Activated B cell treated with CpG ODN at 0.5 μM for 24 hours (primary cell): ENCODE data around the gene GPR176. TPM values are rescaled to one million over a fixed set of nuclear protein-coding genes. Genes with fewer than 3 reads are reported as not detected.
A peak's percentile ranks its signal among the peaks of the same experiment; 100 is the strongest.

ENCODE experiments used
- ATAC-seq: fragments of 200-7000 bp; cut with Tn5 transposase; one replicate; pipeline ENCODE4 v1.10.0; 2021; ENCODE audit warnings: low read depth, mild to moderate bottlenecking, moderate library complexity
- CTCF ChIA-PET: fragments of 350-600 bp; sonication (Branson Sonifier 250); formaldehyde crosslinking; loops from one replicate; lab custom pipeline; 2021; ENCODE audit warnings: antibody characterized with exemption; lab: Charles Lee
- POLR2A ChIA-PET: fragments of 350-600 bp; sonication (Branson Sonifier 250); formaldehyde crosslinking; loops from one replicate; lab custom pipeline; 2021; ENCODE audit warnings: antibody characterized with exemption; lab: Charles Lee
- DNase-seq: peaks from one replicate; pipeline ENCODE4 v3.0.0; 2022
- H3K27ac Mint-ChIP-seq: one replicate; pipeline ENCODE4 v1.8.0; 2020; ENCODE audit warnings: mixed read lengths
- H3K27me3 Mint-ChIP-seq: one replicate; pipeline ENCODE4 v1.8.0; 2021; ENCODE audit warnings: mixed read lengths
- H3K36me3 Mint-ChIP-seq: one replicate; pipeline ENCODE4 v1.8.0; 2021; ENCODE audit warnings: low read depth, mixed read lengths
- H3K4me1 Mint-ChIP-seq: one replicate; pipeline ENCODE4 v1.8.0; 2021; ENCODE audit warnings: mixed read lengths
- H3K4me3 Mint-ChIP-seq: one replicate; pipeline ENCODE4 v1.8.0; 2020; ENCODE audit warnings: mild to moderate bottlenecking, mixed read lengths
- H3K9me3 Mint-ChIP-seq: one replicate; pipeline ENCODE4 v1.8.0; 2020; ENCODE audit warnings: mixed read lengths
- CTCF ChIP-seq: fragments of 200-600 bp; IDR thresholded peaks from one replicate; pipeline ENCODE4 v1.8.0; 2022; ENCODE audit warnings: antibody characterized with exemption, mild to moderate bottlenecking
- intact Hi-C: fragments of 100-400 bp; cut with micrococcal nuclease; formaldehyde crosslinking; loops from one replicate; pipeline ENCODE4 v1.15.1; 2024
- total RNA-seq: library from RNA; stranded (reverse); gene quantifications from 2 replicates; pipeline ENCODE4 v1.2.3, GENCODE V29; 2022

The GPR176 gene
- total RNA-seq, 1 donor from 2014 or later: not detected

DNA sequence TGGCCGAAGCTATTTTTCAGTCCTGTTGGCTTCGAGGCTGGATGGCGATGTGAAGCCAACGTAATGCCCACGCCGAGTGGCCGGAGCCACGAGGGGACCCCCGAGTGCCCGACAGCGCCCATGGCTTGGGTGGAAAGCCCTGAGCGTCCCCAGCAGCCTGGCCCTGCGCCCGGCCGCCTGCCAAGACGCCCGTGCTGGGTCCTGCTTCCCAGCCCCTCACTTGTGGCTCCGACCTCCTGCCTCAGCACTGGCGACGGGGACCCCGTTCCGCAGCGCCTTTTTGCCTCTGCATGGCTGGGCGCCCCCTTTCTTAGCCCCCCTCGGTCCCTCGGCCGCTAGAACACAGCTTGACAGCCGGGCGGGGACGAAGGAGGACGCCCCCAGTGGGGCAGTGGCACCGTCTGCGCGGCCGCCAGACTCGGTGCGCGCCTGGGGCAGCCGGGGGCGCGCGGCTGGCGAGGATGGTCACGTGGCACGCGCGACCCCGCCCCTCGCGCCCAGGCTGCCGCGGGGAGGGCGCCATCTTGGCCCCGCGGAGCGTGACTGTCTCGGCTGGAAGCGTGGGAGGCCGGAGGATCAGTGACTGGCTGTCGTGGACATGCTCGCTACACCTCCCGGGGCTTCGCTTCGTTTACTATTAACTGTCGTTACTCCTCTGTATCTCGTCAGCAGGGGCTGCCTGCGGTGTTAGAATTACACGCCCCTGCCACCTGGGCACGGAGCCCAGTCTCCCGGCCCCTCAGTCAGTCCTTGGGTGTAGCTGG lies 626 bp upstream of the GPR176 start:
- H3K4me3 Mint-ChIP-seq: peak overlapping the region; percentile 88
- TF ChIP-seq CTCF: no peak
- ChIA-PET CTCF (interaction anchor here (0.8 to 1.0 kb wide), 2 partner anchors 13 to 195 kb away, joined by 3 read pairs; partner anchors contain the start of gene EIF2AK4), POLR2A (interaction anchor here (1.0 to 2.6 kb wide), 2 partner anchors 13 to 138 kb away, joined by 3 to 19 read pairs; partner anchors contain the start of genes EIF2AK4 and FSIP1)
- ATAC-seq (peak; percentile 90), DNase-seq (peak; percentile 84)
- H3K27ac Mint-ChIP-seq: peak overlapping the region; percentile 79
- peaks cover 13% of the 10 kb centered on the region for H3K4me1 Mint-ChIP-seq
- peaks cover 15% of the 10 kb centered on the region for H3K27me3 Mint-ChIP-seq
- no peaks in the 10 kb centered on the region for H3K36me3 Mint-ChIP-seq
- intact Hi-C loops: loop anchor here (1.0 kb wide), 1 partner anchor 14 kb away; the partner anchor contains the start of gene EIF2AK4
- H3K9me3 Mint-ChIP-seq: no peaks in the 10 kb centered on the region

- H3K27me3 Mint-ChIP-seq: peaks cover 15% of the 10 kb centered on the region
- H3K4me3 Mint-ChIP-seq: peak overlapping the region; percentile 64
- H3K27ac Mint-ChIP-seq: no peak overlapping the region
- intact Hi-C loops: loop anchor here (1.0 kb wide), 1 partner anchor 137 kb away; the partner anchor contains the start of gene FSIP1
- H3K36me3 Mint-ChIP-seq: no peaks in the 10 kb centered on the region
- DNase-seq: no peak
- POLR2A ChIA-PET: interaction anchor here (2.6 kb wide), 1 partner anchor 14 kb away, joined by 19 read pairs; the partner anchor contains the start of gene EIF2AK4
- CTCF ChIA-PET: no interaction called here
- no peak for ATAC-seq
- H3K9me3 Mint-ChIP-seq: no peaks in the 10 kb centered on the region
- peaks cover 13% of the 10 kb centered on the region for H3K4me1 Mint-ChIP-seq
- TF ChIP-seq CTCF: no peak
Measured at GRCh38 chr15:39919411-39919747, 687 bp downstream of the GPR176 start.

GRCh38 chr15:39918688-39919385 lies 1.2 kb downstream of the GPR176 start:
- CTCF ChIA-PET: interaction anchor here (0.8 kb wide), 1 partner anchor 8 kb away, joined by 3 read pairs; no protein-coding TSS in a partner anchor

DNA sequence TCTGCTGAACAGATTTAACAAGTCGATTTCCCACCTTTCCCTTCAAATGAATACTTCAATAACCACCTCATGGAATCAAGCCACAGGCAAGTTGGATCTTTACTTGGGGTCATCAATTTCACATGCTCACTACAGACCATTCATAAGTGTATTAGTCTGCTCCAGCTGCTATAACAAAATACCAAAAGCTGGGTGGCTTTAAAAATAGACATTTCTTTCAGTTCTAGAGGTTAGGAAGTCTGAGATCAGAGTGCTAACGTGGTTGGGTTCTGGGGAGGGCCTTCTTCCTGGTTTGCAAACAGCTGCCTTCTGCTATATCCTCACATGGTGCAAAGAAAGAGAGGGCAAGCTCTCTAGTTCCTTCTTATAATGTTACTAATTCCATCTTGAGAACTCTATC lies 5.1 kb downstream of the GPR176 start:
- ChIA-PET POLR2A (no interaction called here), CTCF (no interaction called here)
- H3K4me1 Mint-ChIP-seq: peaks cover 7% of the 10 kb centered on the region
- no peak for TF ChIP-seq CTCF
- peaks cover 15% of the 10 kb centered on the region for H3K27me3 Mint-ChIP-seq
- intact Hi-C loops: no loop called here
- H3K9me3 Mint-ChIP-seq: no peaks in the 10 kb centered on the region
- ATAC-seq (no peak), DNase-seq (no peak)
- no peak overlapping the region for H3K4me3 Mint-ChIP-seq
- no peaks in the 10 kb centered on the region for H3K36me3 Mint-ChIP-seq
- H3K27ac Mint-ChIP-seq: no peak overlapping the region

More at GRCh38 chr15:39918688-39919385, 1.2 kb downstream of the GPR176 start:
- Mint-ChIP-seq H3K36me3 (no peaks in the 10 kb centered on the region), H3K9me3 (no peaks in the 10 kb centered on the region), H3K27me3 (peaks cover 15% of the 10 kb centered on the region), H3K4me1 (peaks cover 13% of the 10 kb centered on the region), H3K4me3 (peak overlapping the region; percentile 64), H3K27ac (no peak overlapping the region)
- no peak for TF ChIP-seq CTCF
- ATAC-seq: no peak
- DNase-seq: no peak
- POLR2A ChIA-PET: interaction anchor here (2.6 kb wide), 1 partner anchor 14 kb away, joined by 19 read pairs; the partner anchor contains the start of gene EIF2AK4
- intact Hi-C loops: loop anchor here (1.0 kb wide), 1 partner anchor 137 kb away; the partner anchor contains the start of gene FSIP1

GRCh38 chr15:39909007-39909406 lies 11.1 kb downstream of the GPR176 start:
- no peak for ATAC-seq

More at GRCh38 chr15:39909007-39909406, 11.1 kb downstream of the GPR176 start:
- H3K27ac Mint-ChIP-seq: no peak overlapping the region
- intact Hi-C loops: no loop called here
- no peaks in the 10 kb centered on the region for H3K4me1 Mint-ChIP-seq
- no peak overlapping the region for H3K4me3 Mint-ChIP-seq
- CTCF ChIA-PET: no interaction called here
- H3K36me3 Mint-ChIP-seq: no peaks in the 10 kb centered on the region
- H3K9me3 Mint-ChIP-seq: no peaks in the 10 kb centered on the region
- peaks cover 7% of the 10 kb centered on the region for H3K27me3 Mint-ChIP-seq
- no peak for DNase-seq
- POLR2A ChIA-PET: no interaction called here
- TF ChIP-seq CTCF: no peak
